ENCODE results near the gene METRNL.

The METRNL gene

GRCh38 chr17:83057793-83058265, 21.6 kb upstream of the METRNL start:
- TF ChIP-seq FOXP2 (optimal IDR thresholded peaks at IDR 0.05; ENCODE audit: borderline replicate concordance, extremely low read depth, extremely low read length, insufficient read depth) (no peak), REST (IDR thresholded peaks at IDR 0.05; ENCODE audit: insufficient read depth in 1 of 2, low read depth in 2 of 2, low read length in 2 of 2) (no peak), POLR2AphosphoS5 (IDR thresholded peaks at IDR 0.05; ENCODE audit: low read depth, low read length) (no peak)

GRCh38 chr17:83058266-83058798, 21.1 kb upstream of the METRNL start:
- no peak for TF ChIP-seq FOXP2 (optimal IDR thresholded peaks at IDR 0.05; ENCODE audit: borderline replicate concordance, extremely low read depth, extremely low read length, insufficient read depth)
- no peak for TF ChIP-seq TAF1 (IDR thresholded peaks at IDR 0.05; ENCODE audit: borderline replicate concordance, insufficient read depth, low read length)
- TF ChIP-seq SIN3A (IDR thresholded peaks at IDR 0.05; ENCODE audit: borderline replicate concordance, insufficient read depth, low read length), result no peak
- no peak for TF ChIP-seq REST (IDR thresholded peaks at IDR 0.05; ENCODE audit: insufficient read depth in 1 of 2, low read depth in 2 of 2, low read length in 2 of 2)
- no peak for TF ChIP-seq POLR2AphosphoS5 (IDR thresholded peaks at IDR 0.05; ENCODE audit: low read depth, low read length)

GRCh38 chr17:83061586-83061985, 17.8 kb upstream of the METRNL start:
- TF ChIP-seq TAF1 (IDR thresholded peaks at IDR 0.05; ENCODE audit: borderline replicate concordance, insufficient read depth, low read length) (no peak), REST (IDR thresholded peaks at IDR 0.05; ENCODE audit: insufficient read depth in 1 of 2, low read depth in 2 of 2, low read length in 2 of 2) (no peak), FOXP2 (optimal IDR thresholded peaks at IDR 0.05; ENCODE audit: borderline replicate concordance, extremely low read depth, extremely low read length, insufficient read depth) (no peak), POLR2AphosphoS5 (IDR thresholded peaks at IDR 0.05; ENCODE audit: low read depth, low read length) (no peak), SIN3A (IDR thresholded peaks at IDR 0.05; ENCODE audit: borderline replicate concordance, insufficient read depth, low read length) (no peak)

- TF ChIP-seq POLR2AphosphoS5 (IDR thresholded peaks at IDR 0.05; ENCODE audit: low read depth, low read length), result no peak
- TF ChIP-seq SIN3A (IDR thresholded peaks at IDR 0.05; ENCODE audit: borderline replicate concordance, insufficient read depth, low read length), result no peak
- TF ChIP-seq TAF1 (IDR thresholded peaks at IDR 0.05; ENCODE audit: borderline replicate concordance, insufficient read depth, low read length), result no peak
- no peak for TF ChIP-seq REST (IDR thresholded peaks at IDR 0.05; ENCODE audit: insufficient read depth in 1 of 2, low read depth in 2 of 2, low read length in 2 of 2)
- no peak for TF ChIP-seq FOXP2 (optimal IDR thresholded peaks at IDR 0.05; ENCODE audit: borderline replicate concordance, extremely low read depth, extremely low read length, insufficient read depth)
Observed at GRCh38 chr17:83062011-83062817, 17.2 kb upstream of the METRNL start.
